AG10803 (cell line): ENCODE results near the gene HTR6.
"Not testable (repeated sequence)": the region's sequence is repeated elsewhere in the genome, so short reads cannot be mapped to it uniquely, and the experiment has no call there.

Experiments
- DNase-seq: peaks from one replicate; pipeline ENCODE4 v3.0.0; 2010; ENCODE audit warnings: low read depth
- H3K4me3 ChIP-seq: 2 replicates; pipeline ENCODE4 v1.5.1; 2011; ENCODE audit warnings: mild to moderate bottlenecking, low read length, control low read depth
- CTCF ChIP-seq: conservative IDR thresholded peaks from 2 replicates; pipeline ENCODE4 v1.5.1; 2011; ENCODE audit warnings: mild to moderate bottlenecking, low read length, control low read depth, inconsistent platforms

The HTR6 gene

DNA sequence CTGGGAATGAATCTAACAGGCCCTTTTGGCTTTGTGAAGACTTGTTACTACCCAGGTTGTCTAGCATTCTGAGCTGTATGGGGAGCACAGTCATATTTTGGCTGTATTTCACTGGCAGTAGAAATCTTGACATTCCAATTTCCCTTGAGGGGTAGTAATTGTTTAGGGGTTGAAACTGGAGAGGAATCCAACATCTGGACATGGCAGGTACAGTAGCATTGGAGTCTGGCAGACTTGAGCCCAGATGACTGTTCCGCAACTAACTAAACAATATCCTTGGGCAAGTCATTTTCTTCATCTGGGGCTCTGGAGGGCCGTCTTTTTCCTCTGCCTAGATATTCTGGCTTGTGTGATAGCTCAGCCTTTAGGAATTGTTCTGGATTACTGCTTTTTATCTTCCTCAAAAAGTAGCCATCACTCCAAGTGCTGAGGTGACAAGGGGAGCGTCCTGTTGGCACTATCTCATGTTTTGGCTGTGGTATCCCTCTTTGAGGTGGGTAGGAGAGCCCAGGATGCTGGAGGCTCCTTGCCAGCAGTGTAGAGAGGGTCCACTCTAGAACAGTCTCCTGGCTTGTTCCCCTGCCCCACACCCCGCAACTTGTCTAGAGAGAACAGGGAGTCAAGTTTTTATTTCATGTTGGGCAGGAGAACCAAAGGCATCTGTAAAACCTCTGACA lies 43.3 kb upstream of the HTR6 start:
- H3K4me3 ChIP-seq: no peak overlapping the region
- no peak for TF ChIP-seq CTCF

DNA sequence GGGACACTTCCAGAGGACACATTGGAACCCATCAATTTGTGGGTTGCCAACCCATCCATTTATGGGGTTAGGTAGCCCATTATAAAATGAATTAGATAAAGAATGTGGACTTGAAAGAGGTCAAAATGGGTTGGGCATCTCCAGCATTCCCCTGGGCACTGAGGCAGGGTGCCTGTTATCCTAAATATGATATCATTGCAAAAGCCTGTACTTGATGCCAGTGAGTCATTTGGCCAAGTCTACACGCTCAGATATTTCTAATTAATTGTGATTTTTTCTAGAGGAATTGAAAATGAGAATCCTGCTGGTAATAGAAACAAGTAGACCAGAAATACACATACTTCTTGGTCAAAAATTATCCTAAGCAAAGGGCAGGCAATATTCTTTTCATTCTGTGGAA lies 42.5 kb upstream of the HTR6 start:
- DNase-seq: peak; percentile 51
- H3K4me3 ChIP-seq: no peak overlapping the region
- TF ChIP-seq CTCF: no peak

More for the DNA sequence above, 43.3 kb upstream of the HTR6 start:
- DNase-seq: peak; percentile 70

- DNase-seq: no peak
- H3K4me3 ChIP-seq: no peak overlapping the region
- TF ChIP-seq CTCF: no peak
Observed at GRCh38 chr1:19623523-19623922, 41.2 kb upstream of the HTR6 start.

DNA sequence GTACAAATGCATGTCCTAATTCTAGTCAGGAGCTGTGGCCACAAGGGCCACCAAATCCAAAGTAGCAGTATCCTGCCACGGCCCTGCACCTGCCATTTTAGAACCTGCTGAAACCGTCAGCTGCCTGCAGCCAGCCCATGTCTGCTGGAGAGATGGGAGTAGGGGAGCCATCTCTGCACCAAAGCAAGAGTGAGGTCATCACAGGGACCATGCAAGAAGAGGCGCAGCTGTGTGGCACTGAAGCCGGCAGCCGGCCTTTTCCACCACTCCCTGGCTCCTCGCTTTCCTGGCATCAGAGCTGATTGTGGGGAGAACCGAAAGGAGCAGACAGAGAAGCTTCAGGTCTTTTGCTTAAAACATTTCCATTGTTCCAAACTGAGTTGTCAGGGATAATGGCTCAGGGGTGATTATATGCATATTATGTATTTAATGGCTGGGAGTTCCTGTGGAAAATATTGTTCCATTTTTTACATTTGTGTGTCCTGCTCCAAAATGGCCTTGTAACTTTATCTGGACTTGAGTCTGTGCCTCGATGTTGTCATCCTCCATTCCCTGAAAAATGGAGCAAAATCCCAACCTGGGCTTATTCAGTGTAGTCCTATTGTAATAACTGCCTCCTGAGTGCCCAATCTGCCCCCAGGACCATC lies 39.3 kb upstream of the HTR6 start:
- TF ChIP-seq CTCF: no peak
- H3K4me3 ChIP-seq: no peak overlapping the region
- DNase-seq: no peak

- H3K4me3 ChIP-seq: no peak overlapping the region
- DNase-seq: no peak
- no peak for TF ChIP-seq CTCF
Observed at GRCh38 chr1:19628879-19629278, 35.8 kb upstream of the HTR6 start.

- no peak overlapping the region for H3K4me3 ChIP-seq
- no peak for TF ChIP-seq CTCF
- no peak for DNase-seq
Observed at GRCh38 chr1:19629357-19629756, 35.3 kb upstream of the HTR6 start.

GRCh38 chr1:19630192-19630591 lies 34.5 kb upstream of the HTR6 start:
- not testable (repeated sequence) for H3K4me3 ChIP-seq, DNase-seq
